ENCODE data around the gene CALM1. TPM values are rescaled to one million over a fixed set of nuclear protein-coding genes. Genes with fewer than 3 reads are reported as not detected.

The CALM1 gene
- total RNA-seq, 3 donors from 2014 or later (not counting 1 experiment from before 2014, with no cell fraction given), result 868 to 1,074 (median 907) TPM

DNA sequence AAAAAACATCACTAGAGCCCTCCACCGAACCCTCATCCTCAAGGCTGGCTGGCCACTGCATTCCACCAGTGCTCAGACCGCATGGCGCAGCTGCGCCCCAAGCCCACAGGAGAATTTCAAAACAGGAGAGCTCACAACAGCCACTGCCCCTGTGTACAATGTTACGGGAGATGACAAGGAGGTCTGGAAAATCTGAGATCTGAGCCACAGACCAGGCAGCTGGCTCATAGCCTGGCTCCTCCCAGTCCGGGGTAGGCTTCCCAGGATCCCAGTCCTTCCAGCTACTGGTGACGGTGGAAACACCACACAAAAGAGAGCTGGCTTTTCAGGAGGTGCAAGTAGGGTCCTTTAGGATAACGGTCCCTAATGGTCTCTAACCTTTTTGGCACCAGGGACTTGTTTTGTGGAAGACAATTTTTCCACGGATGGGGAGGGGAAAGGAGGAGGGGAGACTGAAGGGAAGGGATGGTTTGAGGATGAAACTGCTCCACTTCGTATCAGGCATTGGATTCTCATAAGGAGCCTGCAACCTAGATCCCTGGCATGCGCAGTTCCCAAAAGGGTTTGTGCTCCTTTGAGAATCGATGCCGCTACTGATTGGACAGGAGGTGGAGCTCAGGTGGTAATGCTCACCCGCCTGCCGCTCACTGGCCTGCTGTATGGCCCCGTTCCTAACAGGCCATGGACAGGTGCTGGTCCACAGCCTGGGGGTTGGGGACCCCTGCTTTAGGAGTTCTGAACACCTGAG lies 42.1 kb upstream of the CALM1 start:
- H3K27ac ChIP-seq (ENCODE audit: low read length), result no peak overlapping the region
- H3K4me3 ChIP-seq (ENCODE audit: low read length), result no peak overlapping the region
- H3K36me3 ChIP-seq (ENCODE audit: control insufficient read depth, insufficient read depth, low read length), result no peaks in the 10 kb centered on the region
- ATAC-seq (no peak), DNase-seq (no peak)
- intact Hi-C loops (cut with micrococcal nuclease), result no loop called here
- no peaks in the 10 kb centered on the region for H3K4me1 ChIP-seq (ENCODE audit: control insufficient read depth, insufficient read depth, low read length)
- TF ChIP-seq, protein P1, sequence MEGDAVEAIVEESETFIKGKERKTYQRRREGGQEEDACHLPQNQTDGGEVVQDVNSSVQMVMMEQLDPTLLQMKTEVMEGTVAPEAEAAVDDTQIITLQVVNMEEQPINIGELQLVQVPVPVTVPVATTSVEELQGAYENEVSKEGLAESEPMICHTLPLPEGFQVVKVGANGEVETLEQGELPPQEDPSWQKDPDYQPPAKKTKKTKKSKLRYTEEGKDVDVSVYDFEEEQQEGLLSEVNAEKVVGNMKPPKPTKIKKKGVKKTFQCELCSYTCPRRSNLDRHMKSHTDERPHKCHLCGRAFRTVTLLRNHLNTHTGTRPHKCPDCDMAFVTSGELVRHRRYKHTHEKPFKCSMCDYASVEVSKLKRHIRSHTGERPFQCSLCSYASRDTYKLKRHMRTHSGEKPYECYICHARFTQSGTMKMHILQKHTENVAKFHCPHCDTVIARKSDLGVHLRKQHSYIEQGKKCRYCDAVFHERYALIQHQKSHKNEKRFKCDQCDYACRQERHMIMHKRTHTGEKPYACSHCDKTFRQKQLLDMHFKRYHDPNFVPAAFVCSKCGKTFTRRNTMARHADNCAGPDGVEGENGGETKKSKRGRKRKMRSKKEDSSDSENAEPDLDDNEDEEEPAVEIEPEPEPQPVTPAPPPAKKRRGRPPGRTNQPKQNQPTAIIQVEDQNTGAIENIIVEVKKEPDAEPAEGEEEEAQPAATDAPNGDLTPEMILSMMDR (IDR thresholded peaks at IDR 0.05), result no peak
- Mint-ChIP-seq H3K4me3 (no peak overlapping the region), H3K36me3 (no peaks in the 10 kb centered on the region), H3K4me1 (no peaks in the 10 kb centered on the region), H3K27me3 (ENCODE audit: low read depth in 2 of 2) (peaks cover 0 to 3% of the 10 kb centered on the region in 2 donors), H3K27ac (no peak overlapping the region), H3K9me3 (no peaks in the 10 kb centered on the region)
- 87% methylated on average over 16 of the region's 16 CpGs for WGBS (ENCODE audit: insufficient coverage)
- H3K9me3 ChIP-seq (ENCODE audit: control insufficient read depth, insufficient read depth, low read length), result no peaks in the 10 kb centered on the region
- no peaks in the 10 kb centered on the region for H3K27me3 ChIP-seq (ENCODE audit: control insufficient read depth, insufficient read depth, low read length)

DNA sequence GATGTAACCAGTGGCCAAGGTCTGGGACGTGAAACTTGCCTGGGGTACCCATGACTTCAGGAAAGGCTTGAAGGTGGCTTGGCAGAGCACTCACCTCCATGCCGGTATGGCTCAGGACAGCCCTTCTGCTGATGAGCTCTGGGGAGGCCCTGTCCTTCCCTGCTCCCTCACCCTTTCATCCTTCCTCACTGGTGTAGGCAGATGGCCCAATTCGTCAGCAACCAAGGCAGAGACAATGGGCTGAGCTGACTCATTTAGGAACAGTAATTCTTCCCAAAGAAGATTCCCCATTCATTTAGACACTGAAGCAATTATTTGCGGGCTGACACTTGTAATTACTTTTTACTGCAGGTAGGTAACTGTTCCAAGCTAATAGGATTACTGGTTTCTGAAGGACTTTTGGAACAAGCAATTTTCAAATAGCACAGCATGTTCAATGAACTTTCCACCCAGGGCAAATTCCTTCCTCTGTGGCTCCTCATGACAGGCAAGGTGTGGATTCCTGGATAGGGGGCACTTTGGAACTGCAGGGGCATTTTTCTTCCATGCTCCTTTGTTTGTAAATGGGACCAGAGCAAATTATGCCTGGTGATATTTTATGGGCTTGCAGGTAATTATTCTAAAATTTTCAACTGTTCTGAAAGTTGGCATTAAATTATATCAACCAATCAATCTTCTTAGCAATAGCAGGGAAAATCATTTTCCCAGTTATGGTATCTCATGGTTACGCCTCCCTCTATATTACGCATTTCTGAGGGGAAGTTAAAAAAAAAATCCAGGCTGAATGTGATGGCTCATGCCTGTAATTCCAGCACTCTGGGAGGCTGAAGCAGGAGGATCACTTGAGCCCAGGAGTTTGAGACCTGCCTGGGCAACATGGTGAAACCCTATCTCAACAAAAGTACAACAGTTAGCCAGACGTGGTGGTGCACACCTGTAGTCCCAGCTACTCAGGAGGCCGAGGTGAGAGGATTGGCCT lies 41.0 kb upstream of the CALM1 start:
- no peak overlapping the region for H3K27ac ChIP-seq (ENCODE audit: low read length)
- H3K27me3 Mint-ChIP-seq (ENCODE audit: low read depth in 2 of 2), result no peaks in the 10 kb centered on the region
- no peak overlapping the region for H3K4me3 Mint-ChIP-seq
- DNase-seq (no peak), ATAC-seq (no peak)
- no peaks in the 10 kb centered on the region for H3K27me3 ChIP-seq (ENCODE audit: control insufficient read depth, insufficient read depth, low read length)
- H3K9me3 ChIP-seq (ENCODE audit: control insufficient read depth, insufficient read depth, low read length), result no peaks in the 10 kb centered on the region
- no peaks in the 10 kb centered on the region for H3K36me3 ChIP-seq (ENCODE audit: control insufficient read depth, insufficient read depth, low read length)
- 85% methylated on average over 8 of the region's 8 CpGs for WGBS (ENCODE audit: insufficient coverage)
- intact Hi-C loops (cut with micrococcal nuclease), result no loop called here
- no peaks in the 10 kb centered on the region for H3K36me3 Mint-ChIP-seq
- H3K9me3 Mint-ChIP-seq, result no peaks in the 10 kb centered on the region
- no peak overlapping the region for H3K4me3 ChIP-seq (ENCODE audit: low read length)
- TF ChIP-seq, protein P1 (IDR thresholded peaks at IDR 0.05), result no peak
- H3K4me1 Mint-ChIP-seq, result no peaks in the 10 kb centered on the region
- H3K4me1 ChIP-seq (ENCODE audit: control insufficient read depth, insufficient read depth, low read length), result no peaks in the 10 kb centered on the region
- H3K27ac Mint-ChIP-seq, result no peak overlapping the region

DNA sequence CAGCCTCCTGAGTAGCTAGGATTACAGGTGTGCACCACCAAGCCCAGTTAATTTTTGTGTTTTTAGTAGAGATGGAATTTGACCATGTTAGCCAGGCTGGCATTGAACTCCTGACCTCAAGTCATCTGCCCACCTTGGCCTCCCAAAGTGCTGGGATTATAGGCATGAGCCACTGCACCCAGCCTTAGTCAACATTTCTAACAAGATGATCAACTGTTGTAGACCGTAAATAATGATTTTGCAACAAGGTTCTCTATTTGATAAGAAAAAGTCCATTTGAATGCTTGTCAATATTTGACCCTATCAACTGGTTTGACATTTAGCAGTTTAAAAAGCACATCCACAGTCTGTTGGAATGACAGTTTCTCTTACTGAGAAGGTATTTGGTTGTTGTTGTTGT lies 39.9 kb upstream of the CALM1 start:
- H3K4me3 Mint-ChIP-seq, result no peak overlapping the region
- Histone ChIP-seq H3K4me1 (ENCODE audit: control insufficient read depth, insufficient read depth, low read length) (no peaks in the 10 kb centered on the region), H3K4me3 (ENCODE audit: low read length) (no peak overlapping the region), H3K36me3 (ENCODE audit: control insufficient read depth, insufficient read depth, low read length) (no peaks in the 10 kb centered on the region), H3K27ac (ENCODE audit: low read length) (no peak overlapping the region), H3K27me3 (ENCODE audit: control insufficient read depth, insufficient read depth, low read length) (no peaks in the 10 kb centered on the region), H3K9me3 (ENCODE audit: control insufficient read depth, insufficient read depth, low read length) (no peaks in the 10 kb centered on the region)
- ATAC-seq (no peak), DNase-seq (no peak)
- peaks cover 3 to 4% of the 10 kb centered on the region in 2 donors for H3K27me3 Mint-ChIP-seq (ENCODE audit: low read depth in 2 of 2)
- 100% methylated on average over 1 of the region's 1 CpG for WGBS (ENCODE audit: insufficient coverage)
- intact Hi-C loops (cut with micrococcal nuclease), result no loop called here
- H3K27ac Mint-ChIP-seq, result no peak overlapping the region
- TF ChIP-seq, protein P1 (IDR thresholded peaks at IDR 0.05), result no peak
- H3K9me3 Mint-ChIP-seq, result no peaks in the 10 kb centered on the region
- no peaks in the 10 kb centered on the region for H3K36me3 Mint-ChIP-seq
- H3K4me1 Mint-ChIP-seq, result no peaks in the 10 kb centered on the region

Data from natural killer cell (primary cell).